Measurements from ENCODE around the gene SCRN3.
"Not testable (repeated sequence)": the region's sequence is repeated elsewhere in the genome, so short reads cannot be mapped to it uniquely, and the experiment has no call there.

DNA sequence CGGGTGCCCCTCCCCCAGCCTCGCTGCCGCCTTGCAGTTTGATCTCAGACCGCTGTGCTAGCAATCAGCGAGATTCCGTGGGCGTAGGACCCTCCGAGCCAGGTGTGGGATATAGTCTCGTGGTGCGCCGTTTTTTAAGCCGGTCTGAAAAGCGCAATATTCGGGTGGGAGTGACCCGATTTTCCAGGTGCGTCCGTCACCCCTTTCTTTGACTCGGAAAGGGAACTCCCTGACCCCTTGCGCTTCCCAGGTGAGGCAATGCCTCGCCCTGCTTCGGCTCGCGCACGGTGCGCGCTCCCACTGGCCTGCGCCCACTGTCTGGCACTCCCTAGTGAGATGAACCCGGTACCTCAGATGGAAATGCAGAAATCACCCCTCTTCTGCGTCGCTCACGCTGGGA, 14.5 kb downstream of the SCRN3 start:
- TF ChIP-seq CTCF (IDR thresholded peaks at IDR 0.05; ENCODE audit: insufficient read depth, low read length); POLR2AphosphoS5 (IDR thresholded peaks at IDR 0.05; ENCODE audit: low read depth); GABPA (IDR thresholded peaks at IDR 0.05; ENCODE audit: low read depth): not testable (repeated sequence)

All from HL-60 (cell line).